Tibial nerve (tissue), 4 donors: ENCODE data around the gene CFAP69.

Experiments used
- CTCF ChIP-seq, 5 experiments: fragments of 200-600 bp in 3 of 5; fragments of 450-650 bp in 2 of 5; sonication (generic) in 3 of 5; IDR thresholded peaks; one replicate each; pipeline ENCODE4 v1.5.1; 2016 to 2019; ENCODE audit warnings: antibody characterized with exemption in 5 of 5, mild to moderate bottlenecking in 3 of 5, moderate library complexity in 2 of 5
- EP300 ChIP-seq, 2 donors: sonication (generic); formaldehyde crosslinking; IDR thresholded peaks; one replicate each; pipeline ENCODE4 v1.6.1; 2017; ENCODE audit warnings: antibody characterized with exemption in 2 of 2, mild to moderate bottlenecking in 1 of 2
- POLR2A ChIP-seq, 2 donors: fragments of 450-650 bp; IDR thresholded peaks; one replicate each; pipeline ENCODE4 v1.6.1; 2017; ENCODE audit warnings: antibody characterized with exemption in 2 of 2, mild to moderate bottlenecking in 2 of 2, moderate library complexity in 2 of 2

GRCh38 chr7:90236721-90237289, 8.2 kb upstream of the CFAP69 start:
- no peak for TF ChIP-seq CTCF (IDR thresholded peaks at IDR 0.05)
- no peak for TF ChIP-seq POLR2A (IDR thresholded peaks at IDR 0.05)
- TF ChIP-seq EP300 (IDR thresholded peaks at IDR 0.05) = no peak
